HG03571 (cell line): ENCODE results near the gene PTH1R.

Experiments
- ATAC-seq: cut with Tn5 transposase; IDR thresholded peaks from one replicate; pipeline ENCODE4 v1.9.1; 2021; ENCODE audit not compliant: unreplicated experiment

Gene PTH1R

DNA sequence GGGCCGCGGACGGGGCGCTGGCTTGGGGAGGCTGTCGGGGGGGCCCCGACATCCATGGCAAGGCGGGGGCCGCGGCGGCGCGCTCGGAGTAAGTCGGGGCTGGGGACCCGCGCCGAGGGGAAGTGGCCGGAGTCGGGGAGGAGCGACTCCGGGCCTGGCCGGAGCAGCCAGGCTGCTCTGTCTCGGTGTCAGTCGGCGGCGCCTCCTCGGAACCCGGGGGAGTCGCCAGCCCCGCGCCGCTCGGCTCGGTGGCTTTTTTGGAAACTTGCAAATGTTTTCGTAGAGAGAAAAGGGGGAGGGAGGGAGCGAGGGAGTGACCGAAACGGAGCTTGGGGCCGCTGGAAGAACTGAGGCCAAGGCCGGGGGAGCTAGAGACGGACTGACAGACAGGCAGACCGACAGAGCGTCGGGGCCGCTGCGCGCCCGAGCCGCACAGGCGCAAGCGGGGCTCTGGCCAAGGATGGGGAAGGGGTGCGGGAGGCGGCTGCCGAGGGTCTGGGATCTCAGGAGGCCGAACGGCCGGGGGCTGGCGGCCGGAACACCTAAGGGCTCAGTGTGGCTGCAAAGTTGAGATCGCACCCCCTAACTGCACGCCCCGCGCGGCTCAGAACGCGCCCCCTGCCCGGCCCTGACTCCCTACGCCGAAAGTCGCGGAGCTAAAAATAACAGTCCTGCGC, 5.0 kb downstream of the PTH1R start:
- ATAC-seq = no peak

DNA sequence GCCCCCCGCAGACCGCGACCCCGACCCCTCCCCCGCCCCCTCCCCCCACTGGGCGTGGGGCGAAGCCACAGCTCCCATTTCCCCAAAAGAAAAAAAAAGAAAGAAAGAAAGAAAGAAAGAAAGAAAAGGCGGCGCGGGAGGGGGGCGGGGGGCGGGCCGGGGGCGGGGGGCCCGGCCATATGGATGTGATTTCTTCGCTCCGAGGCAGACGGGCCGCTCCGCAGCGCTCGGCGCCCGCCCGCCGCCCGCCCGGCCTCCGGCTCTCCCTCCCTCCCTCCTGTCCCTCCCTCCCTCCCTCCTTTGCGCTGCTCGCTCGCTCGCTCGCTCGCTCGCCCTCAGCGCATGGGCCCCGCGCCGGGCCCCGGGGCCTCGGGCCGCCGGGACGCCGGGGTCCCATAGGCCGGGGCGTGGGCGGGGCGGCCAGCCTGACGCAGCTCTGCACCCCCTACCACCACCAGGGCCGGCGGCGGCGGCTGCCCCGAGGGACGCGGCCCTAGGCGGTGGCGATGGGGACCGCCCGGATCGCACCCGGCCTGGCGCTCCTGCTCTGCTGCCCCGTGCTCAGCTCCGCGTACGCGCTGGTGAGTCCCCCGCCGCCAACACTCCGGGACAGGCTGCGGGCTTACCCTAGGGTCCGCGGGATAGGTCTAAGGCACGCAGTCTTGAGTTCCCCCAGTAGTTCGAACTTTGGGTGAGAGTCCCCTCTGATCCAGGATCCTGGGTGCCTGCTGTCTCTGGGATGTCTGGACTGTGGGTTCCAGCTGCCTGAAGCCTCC, 5.7 kb downstream of the PTH1R start:
- ATAC-seq = no peak

DNA sequence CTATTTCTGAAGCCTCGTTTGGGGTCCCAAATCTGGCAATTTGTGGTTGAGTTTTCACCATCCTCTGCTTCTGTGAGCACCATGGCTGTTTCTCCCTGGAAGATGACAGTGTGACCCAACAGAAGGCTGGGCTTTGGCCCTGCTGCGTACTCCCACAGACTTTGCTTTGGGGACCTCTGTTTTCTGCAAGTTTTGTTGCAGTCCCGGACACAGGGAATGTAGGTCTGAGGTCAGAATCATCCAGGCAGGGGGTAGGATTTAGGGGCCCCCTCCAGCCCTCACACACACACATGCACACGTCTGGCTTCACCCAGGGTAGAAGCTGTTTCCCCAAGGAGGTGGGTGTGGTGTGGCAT, 6.3 kb downstream of the PTH1R start:
- ATAC-seq = no peak

DNA sequence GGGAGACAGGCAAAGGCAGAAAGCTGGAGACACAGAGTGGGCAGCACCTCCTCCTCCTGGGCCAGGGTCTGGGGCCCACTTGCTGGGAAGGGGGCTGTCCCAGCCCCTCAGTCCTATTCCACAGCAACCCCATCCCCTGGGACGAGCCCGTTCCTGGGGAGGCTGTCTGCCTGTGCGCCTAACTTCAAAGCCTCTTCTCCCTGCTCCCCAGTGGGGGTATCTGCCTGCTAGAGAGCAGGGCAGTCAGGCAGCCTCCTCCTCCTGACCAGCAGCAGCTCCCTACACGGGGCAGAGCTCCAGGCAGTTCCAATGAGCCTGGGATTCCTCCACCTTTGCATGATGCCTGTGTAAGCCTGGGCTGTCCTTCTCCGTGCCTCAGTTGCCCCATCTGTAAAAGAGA, 6.9 kb downstream of the PTH1R start:
- ATAC-seq = no peak

DNA sequence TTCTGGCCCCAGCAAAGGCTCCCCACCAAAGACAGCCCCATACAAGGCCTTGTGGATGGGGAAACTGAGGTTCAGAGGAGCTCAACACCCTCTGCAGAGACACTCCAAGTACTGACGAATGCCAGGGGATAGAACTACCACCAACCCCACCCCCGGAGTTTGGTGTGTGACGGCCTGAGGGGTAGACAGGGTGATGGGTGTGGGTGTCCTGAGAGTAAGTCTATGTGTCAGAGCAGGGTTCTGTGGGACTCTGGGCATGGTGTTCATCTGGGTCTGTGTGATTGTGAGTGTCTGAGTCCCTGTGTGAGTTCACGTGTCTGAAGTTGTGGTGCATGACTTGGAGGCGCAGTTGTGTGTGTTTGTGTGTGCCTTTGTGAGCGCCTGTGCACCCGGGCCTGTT, 7.4 kb downstream of the PTH1R start:
- ATAC-seq = no peak

DNA sequence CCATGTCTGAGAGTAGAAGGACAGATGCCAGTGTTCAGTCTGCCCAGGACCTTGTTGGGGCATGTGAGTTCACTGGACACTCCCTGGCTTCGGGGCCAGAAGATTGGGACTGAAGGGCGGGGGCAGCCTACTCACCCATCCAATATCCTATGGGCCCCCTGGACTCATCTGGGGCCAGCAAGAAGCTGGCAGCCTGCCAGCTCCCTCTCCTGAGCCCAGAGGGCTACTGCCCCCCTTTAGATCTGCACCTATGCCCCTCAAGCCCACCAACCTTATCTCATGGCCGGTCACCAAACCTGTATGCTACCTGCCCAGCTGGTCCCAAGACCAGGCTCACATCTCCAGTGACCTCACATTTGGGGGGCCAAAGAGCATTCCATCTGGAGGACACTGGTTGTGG, 8.1 kb downstream of the PTH1R start:
- ATAC-seq = no peak

DNA sequence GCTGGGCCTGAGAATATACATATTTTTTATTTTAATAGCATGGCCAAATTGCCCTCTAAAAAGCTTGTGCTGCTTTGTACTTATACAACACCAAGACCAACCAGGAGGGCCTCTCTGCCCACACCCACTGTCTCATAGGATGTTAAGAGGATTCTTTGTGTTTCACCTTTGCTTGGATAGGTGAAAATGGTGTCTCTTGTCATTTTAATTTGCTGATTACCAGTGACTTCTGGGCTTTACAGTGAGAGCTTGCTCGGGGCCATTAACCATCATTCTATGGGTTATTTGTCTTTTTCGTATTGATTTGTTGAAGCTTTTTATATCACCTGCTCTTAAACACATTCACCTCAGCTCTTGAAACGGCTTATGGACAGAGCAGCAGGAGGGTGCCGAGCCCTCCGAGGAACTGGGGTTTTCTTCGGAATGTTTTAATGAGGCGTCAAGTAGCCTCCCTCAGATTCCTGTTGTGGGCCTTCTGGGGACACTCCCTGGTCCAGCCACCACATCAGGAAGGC, 10.5 kb downstream of the PTH1R start:
- ATAC-seq = no peak

DNA sequence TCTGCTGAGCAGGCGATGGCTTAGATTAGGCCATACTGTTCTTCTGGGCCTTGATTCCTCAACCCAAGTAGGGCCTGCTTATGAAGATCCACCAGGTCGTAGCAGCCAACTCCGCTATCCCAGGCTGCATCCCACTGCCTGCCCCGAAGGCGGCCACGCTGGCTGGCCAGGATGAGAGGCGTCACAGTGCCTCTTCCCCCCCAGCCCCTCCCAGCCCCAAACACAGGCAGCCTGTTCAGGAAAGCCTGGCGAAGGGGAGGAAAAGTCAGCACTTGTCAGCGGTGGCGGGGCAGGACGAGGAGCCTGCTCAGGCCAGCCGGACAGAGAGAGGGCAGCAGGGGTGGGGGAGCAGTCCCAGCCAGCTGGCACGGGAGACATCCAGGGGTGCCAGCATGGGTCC, 11.2 kb downstream of the PTH1R start:
- no peak for ATAC-seq

DNA sequence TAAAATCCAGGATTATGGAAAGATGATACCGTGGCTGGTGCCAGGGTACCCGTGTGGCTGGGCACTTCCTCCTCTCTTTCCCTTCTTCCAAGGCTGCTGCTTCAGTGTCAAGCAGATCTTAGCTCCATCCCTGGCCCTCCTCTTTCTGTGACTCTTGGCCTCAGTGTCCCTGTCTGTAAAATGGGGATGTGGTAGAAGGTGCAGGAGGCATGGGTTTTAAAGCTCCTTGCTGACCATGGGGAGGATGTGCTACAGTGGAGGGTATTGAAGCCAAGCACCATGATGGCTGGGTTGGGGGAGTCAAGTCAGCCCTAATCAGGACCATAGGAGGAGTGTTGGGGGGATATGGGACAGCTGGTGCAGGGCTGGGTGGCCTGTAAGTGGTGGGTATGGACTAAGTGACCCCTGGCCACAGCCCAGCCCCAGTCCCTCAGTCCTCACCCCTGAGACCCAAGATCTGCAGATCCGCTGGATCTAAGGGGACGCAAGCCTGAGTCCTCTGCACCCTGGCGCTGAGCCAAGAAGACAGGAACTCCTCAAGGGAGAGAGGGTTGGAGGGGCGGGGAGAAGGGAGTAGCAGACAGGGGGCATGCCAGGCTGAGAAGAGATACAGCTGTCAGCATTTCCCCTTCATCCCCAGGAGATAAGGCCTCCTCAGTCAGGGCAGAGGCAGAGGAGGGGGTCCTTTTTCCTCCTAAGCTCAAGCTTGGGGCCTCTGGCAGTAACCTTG, 12.0 kb downstream of the PTH1R start:
- no peak for ATAC-seq

DNA sequence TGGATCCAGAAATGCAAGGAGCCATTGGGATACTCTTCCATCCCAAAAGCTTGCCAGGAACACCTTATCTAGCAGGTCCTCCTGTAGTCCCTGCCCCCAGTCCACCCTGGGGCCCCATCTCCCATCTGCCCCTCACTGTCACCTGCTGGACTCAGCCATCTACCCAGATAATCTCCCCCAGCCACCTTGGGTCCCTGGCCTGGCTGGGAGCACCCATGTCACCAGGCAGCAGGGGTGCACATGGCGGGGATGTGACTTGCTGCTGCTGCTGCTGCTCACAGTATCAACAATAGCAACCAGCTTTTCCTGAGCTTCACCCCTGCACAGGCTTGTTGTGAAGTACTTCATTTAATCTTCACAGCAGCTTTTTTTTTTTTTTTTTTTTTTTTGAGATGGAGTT, 12.6 kb downstream of the PTH1R start:
- no peak for ATAC-seq

DNA sequence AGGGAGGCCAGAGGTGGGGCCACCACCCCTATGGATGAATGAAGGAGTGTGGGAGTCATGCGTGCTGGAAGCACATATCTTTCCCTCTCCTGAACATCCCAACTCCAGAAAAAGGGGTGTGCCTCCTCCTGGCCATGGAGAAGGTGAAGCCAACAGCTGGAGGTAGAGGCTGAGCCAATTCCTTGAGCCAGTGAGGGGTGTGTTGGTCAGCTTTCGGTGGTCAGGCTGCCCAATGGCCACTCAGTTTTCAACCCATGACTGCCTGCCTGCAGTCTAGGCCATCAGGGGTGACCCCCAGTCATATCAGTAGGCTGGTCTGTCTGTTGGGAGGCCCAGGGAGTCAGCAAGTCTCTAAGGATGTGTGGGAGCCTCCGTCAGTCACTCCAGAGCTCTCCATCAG, 13.6 kb downstream of the PTH1R start:
- ATAC-seq = no peak

DNA sequence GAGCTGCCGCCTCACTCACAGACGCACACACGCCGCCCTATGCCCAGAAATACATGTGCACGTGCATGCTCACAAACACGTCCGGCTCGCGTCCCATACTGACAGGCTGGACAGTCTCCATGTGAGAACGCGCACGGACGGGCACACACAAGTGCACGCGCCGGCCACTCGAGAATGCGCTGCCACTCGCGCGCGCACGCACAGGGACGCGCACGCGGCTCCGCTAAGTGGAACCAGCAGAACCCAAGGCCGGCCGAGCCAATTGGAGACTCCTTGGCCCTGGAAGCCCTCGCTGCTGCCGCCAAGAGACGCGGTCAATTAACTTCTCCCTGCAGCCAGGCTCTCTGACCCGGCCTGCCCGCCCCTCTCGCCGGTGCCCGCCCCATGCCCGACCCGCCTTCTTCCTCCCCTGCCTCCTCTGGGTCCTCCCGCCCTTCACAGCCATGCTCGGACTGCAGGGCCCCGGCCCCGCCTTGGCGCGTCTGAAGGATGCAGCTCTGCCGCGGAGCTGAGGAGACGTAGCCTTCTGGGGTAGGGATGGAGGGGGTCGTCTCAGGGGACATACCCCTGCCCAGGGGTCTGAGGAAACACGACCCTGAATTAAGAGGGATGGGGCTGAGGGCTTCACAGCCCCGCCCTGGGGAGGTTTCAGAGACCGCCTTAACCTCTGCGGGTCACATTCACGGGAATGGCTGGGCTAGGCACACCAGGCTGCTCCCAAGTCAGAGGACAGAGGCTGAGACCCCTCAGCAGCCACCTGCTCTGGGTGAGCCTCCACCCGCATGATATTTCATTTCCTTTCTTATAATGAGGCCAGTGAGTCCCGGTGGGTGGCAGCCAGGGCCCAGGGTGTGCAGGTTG, 15.0 kb downstream of the PTH1R start:
- no peak for ATAC-seq

DNA sequence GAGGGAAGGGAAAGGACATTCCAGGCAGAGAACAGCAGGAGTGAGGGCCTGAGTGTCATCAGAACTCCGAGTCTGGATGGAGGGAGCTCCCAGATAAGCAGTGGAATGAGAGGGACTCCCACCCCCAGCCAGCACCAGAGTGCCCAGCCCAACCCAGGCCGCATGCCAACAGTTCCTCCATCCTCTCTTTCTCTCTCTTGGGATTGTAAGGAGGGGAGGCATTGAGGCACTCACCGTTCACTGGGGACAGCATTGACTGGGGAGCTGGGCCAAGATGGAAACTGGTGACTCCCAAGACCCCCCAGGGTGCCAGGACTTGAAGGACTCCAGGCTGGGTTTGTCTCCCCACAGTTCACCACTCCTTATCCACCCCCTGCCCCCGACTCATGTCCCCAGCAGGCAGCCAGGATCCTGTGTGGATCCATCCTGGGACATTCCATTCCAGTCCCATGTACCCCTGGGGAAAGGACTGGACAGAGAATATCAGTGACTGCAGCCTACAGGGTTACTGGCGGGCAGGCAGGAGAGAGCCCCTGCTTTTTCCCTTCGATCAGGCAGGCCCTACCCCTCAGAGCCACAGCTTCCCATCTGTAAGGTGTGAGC, 15.7 kb downstream of the PTH1R start:
- no peak for ATAC-seq

DNA sequence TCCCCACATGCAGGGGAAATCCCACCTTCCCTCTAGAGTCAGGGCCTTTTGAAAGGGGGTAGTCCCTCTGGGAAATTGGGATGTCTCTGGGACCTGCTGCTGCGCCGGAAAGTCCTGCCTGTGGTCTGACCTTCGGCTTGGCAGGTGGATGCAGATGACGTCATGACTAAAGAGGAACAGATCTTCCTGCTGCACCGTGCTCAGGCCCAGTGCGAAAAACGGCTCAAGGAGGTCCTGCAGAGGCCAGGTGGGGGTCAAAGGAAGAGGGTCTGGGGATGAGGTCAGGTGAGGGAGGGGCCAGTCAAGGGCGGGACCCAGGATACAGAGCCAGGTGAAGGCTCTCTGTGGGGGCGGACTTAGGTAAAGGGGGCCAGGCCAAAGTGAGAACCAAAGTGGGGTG, 16.2 kb downstream of the PTH1R start:
- no peak for ATAC-seq

DNA sequence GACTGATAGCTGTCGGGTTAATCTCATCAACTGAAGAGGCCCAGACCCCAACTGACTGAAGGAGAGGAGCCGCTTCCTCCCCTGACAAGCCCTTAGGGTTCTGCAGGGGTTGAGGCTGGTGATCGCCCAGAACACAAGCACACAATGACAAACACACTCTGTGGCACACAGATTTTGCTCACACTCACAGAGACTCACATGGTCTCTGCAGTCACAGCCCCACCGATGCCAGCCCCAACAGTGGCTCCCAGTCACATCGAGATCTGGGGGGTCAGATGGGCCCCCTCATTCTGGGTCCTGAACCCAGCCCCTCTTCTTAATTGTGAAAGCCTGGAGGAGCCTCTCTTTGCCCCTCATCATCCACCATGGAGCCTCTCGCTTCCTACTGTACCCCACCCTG, 16.7 kb downstream of the PTH1R start:
- ATAC-seq = no peak

DNA sequence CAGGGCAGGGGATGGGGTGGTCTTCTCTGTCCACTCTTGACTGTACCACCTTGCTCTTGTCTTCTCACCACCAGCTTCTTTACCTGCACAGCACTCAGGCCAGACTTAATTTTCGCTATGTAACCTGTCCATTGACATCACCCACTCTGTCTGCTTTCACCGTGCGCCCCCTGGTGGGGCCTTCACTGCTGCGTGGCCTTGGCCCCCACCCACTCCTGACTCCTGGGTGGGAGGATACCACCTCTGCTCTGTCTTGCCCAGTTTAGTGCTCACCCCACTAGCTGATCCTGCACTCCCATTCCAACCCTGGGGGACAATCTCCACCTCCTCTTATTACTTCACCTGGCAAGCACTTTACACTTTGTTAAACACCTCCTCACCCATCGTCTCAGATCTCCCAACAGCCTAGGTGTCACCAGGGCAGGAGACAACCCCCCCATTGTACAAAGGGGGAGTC, 17.7 kb downstream of the PTH1R start:
- ATAC-seq = no peak

DNA sequence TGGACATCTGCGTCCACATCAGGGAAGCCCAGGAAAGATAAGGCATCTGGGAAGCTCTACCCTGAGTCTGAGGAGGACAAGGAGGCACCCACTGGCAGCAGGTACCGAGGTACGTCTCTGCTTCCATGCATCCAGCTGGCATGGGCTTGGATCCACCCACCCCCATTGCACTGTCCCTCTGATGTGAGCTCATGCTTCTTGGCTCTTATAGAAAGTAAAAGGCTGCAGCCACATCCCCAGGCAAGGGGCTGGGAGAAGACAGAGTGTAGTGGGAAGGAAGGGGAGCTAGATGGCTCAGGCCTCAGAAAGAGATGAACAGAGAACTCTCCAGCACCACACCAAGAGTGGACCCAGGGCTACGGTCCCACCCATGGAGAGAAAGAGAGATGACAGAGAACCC, 18.2 kb downstream of the PTH1R start:
- ATAC-seq = no peak

DNA sequence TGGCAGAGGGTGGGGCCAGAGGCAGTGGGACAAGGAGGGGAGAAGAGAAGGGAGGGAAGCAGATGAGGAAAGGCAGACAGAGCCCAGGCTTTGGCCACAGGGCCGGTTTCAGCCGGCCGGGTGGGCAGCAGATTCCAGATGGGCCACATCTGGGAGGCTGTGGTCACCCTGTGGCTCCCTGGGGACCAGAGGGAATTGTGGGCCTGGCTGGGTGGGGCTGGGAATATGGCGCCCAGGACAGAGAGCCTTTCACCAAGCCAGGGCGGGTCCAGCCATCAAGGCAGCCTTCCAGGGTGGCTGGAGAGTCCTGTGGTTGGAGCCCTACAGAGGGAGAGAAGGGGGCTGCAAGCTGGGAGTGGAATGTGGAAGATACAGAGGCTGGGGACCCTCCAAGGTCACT, 18.9 kb downstream of the PTH1R start:
- no peak for ATAC-seq

DNA sequence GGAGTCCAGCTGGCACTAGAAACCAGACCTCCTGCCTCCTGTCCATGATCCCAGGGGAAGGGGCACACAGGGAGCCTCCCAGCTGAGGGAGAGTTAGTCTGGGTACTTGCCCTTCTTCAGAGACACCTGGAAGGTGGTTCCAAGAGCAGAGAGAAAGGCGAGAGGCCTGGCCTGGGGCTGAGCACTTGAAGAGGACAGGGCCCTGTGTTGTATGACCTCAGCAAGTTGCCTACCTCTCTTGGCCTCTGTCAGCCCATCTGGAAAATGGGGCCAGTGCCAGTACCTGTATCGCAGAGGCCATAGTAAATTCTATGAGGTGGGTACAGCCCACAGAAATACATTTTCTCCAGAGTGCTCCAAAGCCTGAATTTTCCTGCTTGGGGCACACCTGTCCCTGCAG, 19.5 kb downstream of the PTH1R start:
- no peak for ATAC-seq

DNA sequence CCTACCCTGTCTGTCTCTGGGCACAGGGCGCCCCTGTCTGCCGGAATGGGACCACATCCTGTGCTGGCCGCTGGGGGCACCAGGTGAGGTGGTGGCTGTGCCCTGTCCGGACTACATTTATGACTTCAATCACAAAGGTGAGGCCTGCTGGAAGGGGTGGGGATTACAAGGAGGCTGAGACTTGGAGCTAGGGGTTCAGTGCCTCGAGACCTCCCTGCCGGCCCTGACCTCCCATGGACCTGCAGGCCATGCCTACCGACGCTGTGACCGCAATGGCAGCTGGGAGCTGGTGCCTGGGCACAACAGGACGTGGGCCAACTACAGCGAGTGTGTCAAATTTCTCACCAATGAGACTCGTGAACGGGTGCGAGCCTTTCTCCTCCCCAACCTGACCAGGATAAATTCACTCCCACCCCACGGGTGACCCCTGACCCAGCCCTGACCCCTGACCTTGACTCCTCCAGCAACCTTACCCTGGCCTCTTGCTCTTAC, 20.4 kb downstream of the PTH1R start:
- no peak for ATAC-seq
